NT2/D1 (cell line): ENCODE data around the gene MTERF4.

Source experiments
- DNase-seq: peaks from one replicate; pipeline ENCODE4 v3.0.0-alpha.2; 2011; ENCODE audit warnings: low read depth, low spot score
- H3K27me3 ChIP-seq: 2 replicates; pipeline ENCODE4 v1.6.0; 2011; ENCODE audit warnings: mild to moderate bottlenecking; ENCODE audit not compliant: insufficient read length, insufficient read depth
- H3K36me3 ChIP-seq: 2 replicates; pipeline ENCODE4 v1.6.1; 2011; ENCODE audit warnings: mild to moderate bottlenecking, low read length, mixed read lengths; ENCODE audit not compliant: insufficient read depth, insufficient read length
- H3K4me1 ChIP-seq: 2 replicates; pipeline ENCODE4 v1.5.1; 2011; ENCODE audit not compliant: insufficient read depth, insufficient read length
- H3K4me3 ChIP-seq: 2 replicates; pipeline ENCODE4 v1.5.1; 2011; ENCODE audit warnings: low read depth; ENCODE audit not compliant: insufficient read length
- H3K9ac ChIP-seq: 2 replicates; pipeline ENCODE4 v1.6.0; 2011; ENCODE audit warnings: low read depth; ENCODE audit not compliant: insufficient read length
- H3K9me3 ChIP-seq: 2 replicates; pipeline ENCODE4 v1.5.1; 2011; ENCODE audit warnings: mild to moderate bottlenecking, low read length; ENCODE audit not compliant: insufficient read depth
- SUZ12 ChIP-seq: IDR thresholded peaks from 2 replicates; pipeline ENCODE4 v1.6.1; 2011; ENCODE audit not compliant: insufficient read length, insufficient read depth; ENCODE audit errors: extremely low read depth
- YY1 ChIP-seq: IDR thresholded peaks from 2 replicates; pipeline ENCODE4 v1.6.1; 2011; ENCODE audit not compliant: insufficient read length, insufficient read depth
- ZNF274 ChIP-seq: IDR thresholded peaks from 2 replicates; pipeline ENCODE4 v1.6.1; 2011; ENCODE audit warnings: mild to moderate bottlenecking, low read depth, low read length

The MTERF4 gene

DNA sequence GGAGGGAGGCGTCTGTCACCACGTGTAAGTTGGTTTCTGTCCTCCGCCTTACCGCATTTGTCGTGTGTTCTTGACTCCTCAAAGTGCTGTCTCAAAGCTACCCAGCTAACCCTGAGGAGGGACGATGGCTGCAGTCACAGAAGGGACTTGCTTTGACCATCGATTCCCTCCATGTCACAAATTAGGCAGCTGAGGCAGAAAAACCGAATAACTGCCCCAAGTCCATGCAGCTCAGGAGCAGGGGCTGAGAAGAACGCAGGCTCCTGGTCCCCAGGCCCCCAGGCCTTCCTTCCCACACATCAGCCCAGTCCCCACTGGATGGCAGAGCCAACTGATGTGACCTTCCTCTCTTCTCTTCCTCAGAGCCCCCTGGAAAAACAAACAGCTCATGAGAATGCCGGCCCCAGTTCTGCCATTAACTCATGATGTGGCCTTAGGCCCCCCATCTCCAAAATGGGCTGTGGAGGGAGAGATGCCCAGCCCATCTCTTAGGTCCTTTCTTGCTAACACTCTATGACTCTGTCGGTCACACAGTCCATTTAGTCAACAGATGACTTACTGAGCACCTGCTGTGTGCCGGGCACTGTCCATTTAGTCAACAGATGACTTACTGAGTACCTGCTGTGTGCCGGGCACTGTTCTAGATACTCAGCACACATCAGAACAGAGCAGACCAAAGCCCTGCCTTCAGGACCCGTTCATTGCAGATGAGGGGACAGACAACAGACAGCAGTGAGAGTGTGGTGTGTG is 19.6 kb downstream of the MTERF4 start:
- TF ChIP-seq SUZ12 (no peak), ZNF274 (no peak), YY1 (no peak)
- no peak for DNase-seq
- no peaks in the 10 kb centered on the region for H3K9me3 ChIP-seq
- no peaks in the 10 kb centered on the region for H3K27me3 ChIP-seq
- H3K9ac ChIP-seq, result no peak overlapping the region
- H3K4me3 ChIP-seq, result no peak overlapping the region
- peaks cover 14% of the 10 kb centered on the region for H3K36me3 ChIP-seq
- H3K4me1 ChIP-seq, result peaks cover 10% of the 10 kb centered on the region

DNA sequence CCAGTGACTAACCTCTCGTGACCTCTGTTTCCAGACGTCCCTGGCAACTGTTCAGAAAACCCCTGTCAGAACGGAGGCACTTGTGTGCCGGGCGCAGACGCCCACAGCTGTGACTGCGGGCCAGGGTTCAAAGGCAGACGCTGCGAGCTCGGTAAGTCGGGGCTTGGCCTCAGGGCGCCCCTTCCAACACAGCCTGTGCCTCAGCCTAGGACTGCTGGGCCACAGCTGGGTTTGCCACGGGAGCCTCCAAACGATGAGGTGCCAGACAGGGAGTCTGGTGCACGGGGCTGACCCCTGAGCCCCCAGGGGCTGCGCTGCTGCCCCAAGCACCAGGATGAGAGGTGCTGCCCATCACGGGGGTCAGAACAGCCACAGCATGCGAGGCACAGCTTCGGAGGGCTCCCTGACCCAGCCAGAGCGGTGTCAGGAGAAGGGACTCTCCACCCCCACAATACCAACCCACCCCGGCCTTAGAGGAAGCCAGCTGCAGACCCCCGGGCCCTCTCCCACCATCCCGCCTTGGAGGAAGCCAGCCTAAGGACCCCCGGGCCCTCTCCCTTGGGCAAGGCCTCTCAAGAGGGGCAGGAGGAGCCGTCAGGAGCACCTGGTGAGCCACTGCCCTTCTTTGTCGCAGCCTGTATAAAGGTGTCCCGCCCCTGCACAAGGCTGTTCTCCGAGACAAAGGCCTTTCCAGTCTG is 20.3 kb downstream of the MTERF4 start:
- no peak for TF ChIP-seq ZNF274
- no peak for TF ChIP-seq SUZ12
- no peak for TF ChIP-seq YY1
- no peak overlapping the region for H3K4me3 ChIP-seq
- peaks cover 8% of the 10 kb centered on the region for H3K36me3 ChIP-seq
- no peaks in the 10 kb centered on the region for H3K27me3 ChIP-seq
- no peaks in the 10 kb centered on the region for H3K9me3 ChIP-seq
- H3K4me1 ChIP-seq, result peaks cover 6% of the 10 kb centered on the region
- no peak overlapping the region for H3K9ac ChIP-seq
- DNase-seq, result no peak

DNA sequence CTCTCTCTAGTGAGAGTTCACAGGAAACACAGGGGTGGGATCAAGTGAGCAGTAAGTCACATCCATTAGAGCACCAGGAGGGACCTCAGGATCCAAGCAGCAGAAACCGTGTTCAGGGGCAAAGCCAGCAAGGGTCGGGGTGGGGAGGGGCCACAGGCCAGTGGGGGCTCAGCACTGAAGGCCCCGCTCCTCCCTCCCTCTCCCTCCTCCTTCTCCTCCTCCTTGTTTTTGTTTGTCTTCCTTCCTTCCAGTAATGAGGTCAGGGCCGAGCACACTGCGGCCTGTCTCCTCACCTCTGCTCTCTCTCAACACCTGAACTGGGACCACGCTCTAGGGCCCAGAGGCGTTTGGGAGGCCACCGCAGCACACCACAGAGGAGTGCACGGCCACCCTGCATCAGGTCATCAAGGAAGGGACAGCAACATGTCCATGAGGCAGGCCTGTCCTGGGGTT is 20.9 kb downstream of the MTERF4 start:
- no peaks in the 10 kb centered on the region for H3K9me3 ChIP-seq
- no peak for DNase-seq
- H3K9ac ChIP-seq, result no peak overlapping the region
- H3K36me3 ChIP-seq, result peaks cover 2% of the 10 kb centered on the region
- no peak overlapping the region for H3K4me3 ChIP-seq
- peaks cover 6% of the 10 kb centered on the region for H3K4me1 ChIP-seq
- no peaks in the 10 kb centered on the region for H3K27me3 ChIP-seq
- TF ChIP-seq YY1, result no peak
- TF ChIP-seq ZNF274, result no peak

DNA sequence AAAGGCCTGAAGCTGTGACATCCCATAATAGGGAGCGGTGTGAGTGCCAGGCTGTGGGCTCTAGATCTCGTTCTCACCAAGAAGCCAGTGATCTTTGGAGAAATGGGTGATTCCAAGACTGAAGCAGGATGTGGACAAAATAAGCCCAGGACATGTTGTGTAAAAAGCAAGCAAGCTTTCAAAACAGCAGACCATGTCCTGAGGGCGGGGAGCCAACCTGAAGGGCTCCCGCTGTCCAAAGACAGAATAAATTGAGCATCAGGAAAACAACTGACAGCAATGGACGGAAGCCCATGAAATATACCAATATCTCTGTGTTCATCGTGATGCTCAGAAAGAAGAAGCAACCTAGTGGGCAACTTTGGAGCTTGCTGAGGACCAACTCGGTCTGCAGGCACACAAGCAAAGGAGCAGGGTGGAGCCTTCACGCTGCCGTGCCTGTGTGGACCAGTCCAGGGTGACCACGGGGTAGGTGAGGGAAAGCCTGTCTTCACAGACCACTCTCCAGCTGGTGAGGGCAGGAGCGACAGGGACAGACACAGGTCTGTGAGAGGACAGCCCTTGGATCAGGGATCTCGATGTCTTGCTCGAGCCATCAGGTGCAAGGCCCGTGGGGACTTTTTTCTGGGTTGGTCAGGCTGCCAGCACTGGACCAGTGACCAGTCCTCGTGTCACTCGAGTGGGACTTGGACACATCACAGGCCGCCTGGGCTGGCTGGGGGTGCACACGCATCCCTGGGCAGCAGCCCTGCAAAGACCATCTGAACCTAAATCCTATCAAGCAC is 21.5 kb downstream of the MTERF4 start:
- H3K27me3 ChIP-seq, result no peaks in the 10 kb centered on the region
- TF ChIP-seq ZNF274 (no peak), SUZ12 (no peak), YY1 (no peak)
- no peak overlapping the region for H3K4me3 ChIP-seq
- H3K9ac ChIP-seq, result no peak overlapping the region
- peaks cover 6% of the 10 kb centered on the region for H3K4me1 ChIP-seq
- H3K9me3 ChIP-seq, result no peaks in the 10 kb centered on the region
- no peaks in the 10 kb centered on the region for H3K36me3 ChIP-seq
- DNase-seq, result no peak

DNA sequence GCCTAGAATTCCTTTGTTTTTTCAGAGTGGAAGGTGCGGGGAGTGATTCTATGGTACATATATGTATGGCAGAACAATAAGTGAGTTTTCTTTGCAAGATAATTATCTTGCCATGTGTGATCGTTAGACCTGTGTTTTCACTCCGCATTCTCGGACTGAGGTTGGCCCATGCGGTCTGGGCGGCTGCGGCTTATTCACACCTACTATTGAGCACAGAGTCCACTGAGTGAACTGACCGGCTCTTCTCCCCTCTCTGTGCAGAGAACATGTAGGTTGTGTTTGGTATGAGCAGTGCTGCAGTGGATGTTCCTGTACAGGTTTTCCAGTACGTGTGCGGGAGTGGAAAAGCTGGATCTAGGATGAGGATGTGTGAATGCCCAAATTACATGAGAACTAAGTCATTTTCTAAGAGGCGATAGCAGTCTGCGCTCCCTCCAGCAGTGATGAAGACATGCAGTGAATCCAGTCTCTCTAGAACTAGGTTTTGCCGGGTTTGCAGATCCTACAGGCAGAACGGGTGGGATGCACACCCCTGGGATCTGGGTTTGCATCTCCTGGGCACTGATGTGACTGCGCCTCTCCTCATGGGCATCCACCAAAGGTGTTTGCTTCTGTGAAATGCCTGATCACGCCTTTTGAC is 27.1 kb downstream of the MTERF4 start:
- no peak for TF ChIP-seq YY1
- no peak for TF ChIP-seq ZNF274
- TF ChIP-seq SUZ12, result no peak
- no peaks in the 10 kb centered on the region for H3K27me3 ChIP-seq
- no peaks in the 10 kb centered on the region for H3K9me3 ChIP-seq
- no peak overlapping the region for H3K9ac ChIP-seq
- DNase-seq, result no peak
- no peak overlapping the region for H3K4me3 ChIP-seq
- peaks cover 11% of the 10 kb centered on the region for H3K4me1 ChIP-seq
- H3K36me3 ChIP-seq, result peaks cover 11% of the 10 kb centered on the region

DNA sequence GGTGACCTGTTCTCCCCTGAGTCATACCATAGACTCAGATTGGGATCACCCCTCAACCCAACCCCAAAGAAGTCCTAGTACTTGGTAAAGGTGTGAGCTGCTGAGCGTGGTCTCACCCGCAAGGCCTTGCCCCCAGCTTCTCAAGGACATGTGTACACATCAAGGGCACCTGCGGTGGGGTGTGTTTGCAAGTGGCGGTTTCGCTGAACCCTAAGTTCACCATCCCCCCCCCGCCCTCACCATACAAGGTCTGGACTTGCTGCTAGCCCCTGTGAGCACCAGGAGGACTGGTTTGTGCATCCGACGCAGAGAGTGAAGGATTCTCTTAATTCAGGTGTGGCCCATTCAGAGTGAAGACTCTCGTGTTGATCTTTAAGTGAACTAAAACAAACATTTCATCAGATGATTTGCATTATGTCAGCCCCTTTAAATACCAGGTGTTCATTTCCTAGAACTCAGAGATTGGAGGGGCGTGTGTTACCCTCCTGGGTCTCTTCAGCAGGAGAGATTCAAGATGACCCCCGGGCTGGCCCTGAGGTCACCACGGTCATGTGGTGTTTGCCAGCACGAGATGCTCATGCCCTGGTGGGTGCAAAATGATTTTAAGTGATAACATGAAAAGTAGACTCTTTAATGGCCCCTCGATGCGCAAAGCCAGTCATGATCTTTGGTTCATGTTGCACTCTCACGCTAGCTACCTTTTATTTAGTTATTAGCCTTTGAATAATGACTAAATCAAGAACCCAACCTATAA is 27.8 kb downstream of the MTERF4 start:
- Histone ChIP-seq H3K27me3 (no peaks in the 10 kb centered on the region), H3K4me1 (peaks cover 11% of the 10 kb centered on the region), H3K9me3 (no peaks in the 10 kb centered on the region), H3K9ac (no peak overlapping the region), H3K36me3 (peaks cover 11% of the 10 kb centered on the region), H3K4me3 (no peak overlapping the region)
- TF ChIP-seq ZNF274 (no peak), YY1 (no peak), SUZ12 (no peak)
- no peak for DNase-seq
